Measurements from ENCODE around the gene ZNF786. TPM values are rescaled to one million over a fixed set of nuclear protein-coding genes. Genes with fewer than 3 reads are reported as not detected.

Gene ZNF786
- total RNA-seq, 1 experiment from 2014 or later: 8.5 TPM

DNA sequence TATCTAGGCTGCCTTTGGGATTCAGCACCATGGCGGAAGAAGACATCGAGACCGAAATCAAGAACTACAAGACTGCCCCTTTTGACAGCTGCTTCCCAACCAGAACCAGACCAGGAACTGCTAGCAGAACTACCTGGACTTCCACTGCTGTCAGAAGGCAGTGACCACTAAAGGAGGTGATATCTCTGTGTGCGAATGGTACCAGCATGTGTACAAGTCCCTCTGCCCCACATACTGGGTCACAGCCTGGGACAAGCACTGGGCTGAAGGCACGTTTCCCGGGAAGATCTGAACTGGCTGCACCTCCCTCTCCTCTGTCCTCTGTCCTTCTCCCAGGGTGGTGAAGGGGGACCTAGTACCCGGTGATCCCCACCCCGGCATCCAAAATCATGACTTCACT is 36.6 kb downstream of the ZNF786 start:
- H3K4me1 ChIP-seq (ENCODE audit: control insufficient read depth in 1 of 2, insufficient read depth in 2 of 2, low read length in 2 of 2): peaks cover 0 to 8% of the 10 kb centered on the region in 2 experiments; a peak in 1 of 4 replicates
- no peaks in the 10 kb centered on the region for H3K79me2 ChIP-seq (ENCODE audit: insufficient read depth, low read length)
- ChIA-PET CTCF (interaction anchor here (2.1 kb wide), 1 partner anchor 12 kb away, joined by 5 read pairs; no protein-coding TSS in a partner anchor), POLR2A (no interaction called here), RAD21 (ENCODE audit: low non-redundant PET in 1 of 2, low total read pairs in 2 of 2, uncharacterized antibody in 2 of 2, unreplicated experiment in 2 of 2) (no interaction called here)
- no peak for ATAC-seq
- BruUV-seq (replicated peaks): no TSS peak
- DNase-seq (ENCODE audit: low read depth, low spot score): no peak
- no peaks in the 10 kb centered on the region for H3K9me2 ChIP-seq (ENCODE audit: insufficient read depth)
- no peaks in the 10 kb centered on the region for H3K27me3 ChIP-seq (ENCODE audit: insufficient read depth, low read length)
- no peaks in the 10 kb centered on the region for H3K36me3 ChIP-seq (ENCODE audit: control insufficient read depth in 1 of 2, insufficient read depth in 2 of 2, low read length in 2 of 2)
- intact Hi-C loops (cut with micrococcal nuclease): no loop called here
- H3K4me2 ChIP-seq (ENCODE audit: low read length): no peak overlapping the region
- H4K20me1 ChIP-seq (ENCODE audit: insufficient read depth): no peaks in the 10 kb centered on the region
- no peak overlapping the region for H3K27ac ChIP-seq (ENCODE audit: low read depth, low read length)
- no peak overlapping the region for H3K9ac ChIP-seq (ENCODE audit: low read length)
- no peak overlapping the region for H2AFZ ChIP-seq (ENCODE audit: low read depth, low read length, poor library complexity, severe bottlenecking)
- TF ChIP-seq, protein P1, sequence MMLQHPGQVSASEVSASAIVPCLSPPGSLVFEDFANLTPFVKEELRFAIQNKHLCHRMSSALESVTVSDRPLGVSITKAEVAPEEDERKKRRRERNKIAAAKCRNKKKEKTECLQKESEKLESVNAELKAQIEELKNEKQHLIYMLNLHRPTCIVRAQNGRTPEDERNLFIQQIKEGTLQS (IDR thresholded peaks at IDR 0.05): no peak
- no peak for TF ChIP-seq EZH2 (IDR thresholded peaks at IDR 0.05)
- TF ChIP-seq CBX3 (IDR thresholded peaks at IDR 0.05; ENCODE audit: low read depth): no peak
- no peak for TF ChIP-seq POLR2AphosphoS5 (IDR thresholded peaks at IDR 0.05; ENCODE audit: low read depth, low read length)
- TF ChIP-seq, protein P2, sequence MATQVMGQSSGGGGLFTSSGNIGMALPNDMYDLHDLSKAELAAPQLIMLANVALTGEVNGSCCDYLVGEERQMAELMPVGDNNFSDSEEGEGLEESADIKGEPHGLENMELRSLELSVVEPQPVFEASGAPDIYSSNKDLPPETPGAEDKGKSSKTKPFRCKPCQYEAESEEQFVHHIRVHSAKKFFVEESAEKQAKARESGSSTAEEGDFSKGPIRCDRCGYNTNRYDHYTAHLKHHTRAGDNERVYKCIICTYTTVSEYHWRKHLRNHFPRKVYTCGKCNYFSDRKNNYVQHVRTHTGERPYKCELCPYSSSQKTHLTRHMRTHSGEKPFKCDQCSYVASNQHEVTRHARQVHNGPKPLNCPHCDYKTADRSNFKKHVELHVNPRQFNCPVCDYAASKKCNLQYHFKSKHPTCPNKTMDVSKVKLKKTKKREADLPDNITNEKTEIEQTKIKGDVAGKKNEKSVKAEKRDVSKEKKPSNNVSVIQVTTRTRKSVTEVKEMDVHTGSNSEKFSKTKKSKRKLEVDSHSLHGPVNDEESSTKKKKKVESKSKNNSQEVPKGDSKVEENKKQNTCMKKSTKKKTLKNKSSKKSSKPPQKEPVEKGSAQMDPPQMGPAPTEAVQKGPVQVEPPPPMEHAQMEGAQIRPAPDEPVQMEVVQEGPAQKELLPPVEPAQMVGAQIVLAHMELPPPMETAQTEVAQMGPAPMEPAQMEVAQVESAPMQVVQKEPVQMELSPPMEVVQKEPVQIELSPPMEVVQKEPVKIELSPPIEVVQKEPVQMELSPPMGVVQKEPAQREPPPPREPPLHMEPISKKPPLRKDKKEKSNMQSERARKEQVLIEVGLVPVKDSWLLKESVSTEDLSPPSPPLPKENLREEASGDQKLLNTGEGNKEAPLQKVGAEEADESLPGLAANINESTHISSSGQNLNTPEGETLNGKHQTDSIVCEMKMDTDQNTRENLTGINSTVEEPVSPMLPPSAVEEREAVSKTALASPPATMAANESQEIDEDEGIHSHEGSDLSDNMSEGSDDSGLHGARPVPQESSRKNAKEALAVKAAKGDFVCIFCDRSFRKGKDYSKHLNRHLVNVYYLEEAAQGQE (IDR thresholded peaks at IDR 0.05; ENCODE audit: low read depth): no peak
- no peak for TF ChIP-seq SIN3A (IDR thresholded peaks at IDR 0.05; ENCODE audit: low read depth)
- no peak for TF ChIP-seq CEBPB (IDR thresholded peaks at IDR 0.05; ENCODE audit: low read depth)
- TF ChIP-seq EGR1 (IDR thresholded peaks at IDR 0.05; ENCODE audit: low read depth): no peak
- no peak for TF ChIP-seq POLR2A (IDR thresholded peaks at IDR 0.05; ENCODE audit: borderline replicate concordance, extremely low read depth, insufficient read depth, insufficient read length)
- no peak for TF ChIP-seq JUND (IDR thresholded peaks at IDR 0.05)
- no peak for TF ChIP-seq EZH2phosphoT487 (IDR thresholded peaks at IDR 0.05; ENCODE audit: borderline replicate concordance)
- H3K9me3 ChIP-seq (ENCODE audit: control insufficient read depth in 1 of 2, insufficient read depth in 1 of 2, low read depth in 1 of 2, low read length in 2 of 2): no peaks in the 10 kb centered on the region
- H3K4me3 ChIP-seq (replicated peaks in 1 of 2; ENCODE audit: low read depth in 1 of 2, low read length in 2 of 2): no peak overlapping the region

Measured in HCT116 (cell line).